GM12892 (cell line): ENCODE measurements around the gene EIF3C.
A peak's percentile ranks its signal among the peaks of the same experiment; 100 is the strongest.
"Not testable (repeated sequence)": the region's sequence is repeated elsewhere in the genome, so short reads cannot be mapped to it uniquely, and the experiment has no call there.

ENCODE experiments used
- DNase-seq: peaks from one replicate; pipeline ENCODE4 v3.0.0; 2011; ENCODE audit not compliant: insufficient read length
- FAIRE-seq: peaks from 2 replicates; lab custom pipeline; 2011; peaks lifted over from hg19 to GRCh38; lab: Jason Lieb, UNC

The EIF3C gene

GRCh38 chr16:28741295-28741694 is 30.0 kb downstream of the EIF3C start:
- FAIRE-seq, DNase-seq: not testable (repeated sequence)

DNA sequence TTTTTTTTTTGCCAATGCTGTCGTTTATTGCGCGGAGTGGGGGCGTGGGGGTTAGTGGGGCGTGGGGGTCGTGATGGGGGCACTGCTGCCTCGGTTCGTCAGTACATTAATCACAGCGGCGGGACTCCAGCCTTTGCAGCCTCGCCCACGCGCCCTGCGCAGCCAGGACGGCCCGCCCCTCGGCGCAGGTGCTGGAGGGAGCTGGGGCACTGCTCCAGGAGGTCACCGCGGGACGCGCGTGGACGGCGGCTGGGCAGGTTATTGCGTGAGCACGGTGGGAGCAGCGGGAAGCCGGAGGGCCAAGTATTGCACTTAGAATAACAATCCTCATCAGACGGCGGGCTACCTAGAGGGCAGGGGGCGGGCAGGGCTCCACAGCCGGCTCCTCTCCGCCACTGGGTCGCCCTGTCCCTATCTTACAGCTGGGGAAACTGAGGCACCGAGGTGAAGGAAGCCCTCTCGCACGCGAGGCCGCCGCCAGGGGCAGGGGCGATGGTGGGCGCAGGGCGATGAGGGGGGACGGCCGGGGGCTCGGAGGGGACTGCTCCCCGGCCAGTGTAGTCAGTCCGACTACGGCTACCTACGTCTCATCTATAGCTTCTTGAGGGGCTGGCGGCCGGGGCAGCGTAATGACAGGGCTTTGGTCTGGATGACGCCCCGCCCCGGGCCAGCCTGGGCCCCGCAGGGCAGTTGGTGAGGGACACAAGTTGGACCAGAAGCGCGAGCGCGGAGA is 35.5 kb downstream of the EIF3C start:
- FAIRE-seq, DNase-seq: not testable (repeated sequence)

DNA sequence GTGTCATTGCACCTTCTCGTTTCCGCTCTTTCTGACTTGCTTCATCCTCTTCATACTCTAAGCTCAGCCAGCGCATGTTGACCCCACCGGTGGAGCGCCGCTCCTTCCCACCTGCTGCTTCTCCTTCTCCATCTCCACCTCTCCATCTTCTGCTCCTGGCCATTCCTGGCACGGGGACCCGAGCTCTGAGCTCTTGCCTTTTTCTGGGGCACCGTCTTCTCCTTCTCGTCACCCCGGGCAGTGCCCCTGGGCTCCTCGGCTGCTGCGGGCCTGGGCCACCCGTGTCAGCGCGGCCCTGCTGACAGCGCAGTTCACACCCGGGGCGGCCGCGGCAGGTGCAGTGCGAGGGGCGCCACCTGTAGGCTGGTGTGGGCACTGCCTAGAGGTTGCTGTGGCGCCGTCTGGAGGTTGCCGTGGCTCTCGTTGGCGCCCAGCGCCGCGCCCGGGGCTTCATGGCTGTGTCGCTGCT is 38.8 kb downstream of the EIF3C start:
- FAIRE-seq = peak; percentile 95
- DNase-seq = not testable (repeated sequence)

- FAIRE-seq, DNase-seq: not testable (repeated sequence)
Measured at GRCh38 chr16:28750469-28751067, 39.3 kb downstream of the EIF3C start.

DNA sequence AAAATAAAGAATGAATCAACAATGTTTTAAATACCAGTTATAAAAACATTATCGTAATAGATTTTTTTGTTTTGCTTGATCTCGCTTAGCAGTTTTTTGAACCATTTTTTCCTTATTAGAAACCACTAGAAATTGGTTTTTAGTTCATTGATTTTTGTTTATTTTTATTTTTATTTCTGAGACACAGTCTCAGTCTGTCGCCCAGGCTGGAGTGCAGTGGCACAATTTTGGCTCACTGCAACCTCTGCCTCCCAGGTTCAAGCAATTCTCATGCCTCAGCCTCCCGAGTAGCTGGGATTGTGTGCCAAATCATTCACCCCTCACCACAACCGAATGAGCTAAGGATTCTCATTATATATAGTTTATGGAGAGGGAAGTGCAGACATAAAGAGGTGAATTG is 40.2 kb downstream of the EIF3C start, which contains the start of gene NPIPB9:
TSS of gene NPIPB9 (plus strand) at position 301 of the 400 bp plus-strand sequence.
- not testable (repeated sequence) for DNase-seq

GRCh38 chr16:28781697-28782096 is 70.4 kb downstream of the EIF3C start:
- not testable (repeated sequence) for DNase-seq

More for the DNA sequence above, 40.2 kb downstream of the EIF3C start, which contains the start of gene NPIPB9:
- FAIRE-seq = not testable (repeated sequence)

DNA sequence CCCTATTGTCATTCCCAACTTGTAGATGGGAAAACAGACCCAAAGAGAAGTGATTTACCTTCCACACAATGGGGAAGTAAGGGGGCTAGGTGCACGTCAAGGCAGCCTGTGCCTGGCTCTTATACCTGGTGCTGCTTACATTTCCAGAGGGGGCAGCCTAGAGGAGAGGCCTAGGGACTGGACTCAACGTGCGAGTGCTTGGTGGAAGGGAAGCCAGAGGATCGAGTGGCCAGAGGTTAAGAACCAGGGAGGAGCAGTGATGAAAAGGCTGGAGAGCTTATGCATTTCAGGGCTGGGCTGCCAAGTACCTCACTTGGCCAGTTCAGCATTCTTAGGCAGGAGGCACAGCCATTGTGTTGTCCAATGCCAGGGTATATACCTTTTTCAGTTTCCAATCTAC is 71.1 kb downstream of the EIF3C start:
- DNase-seq, FAIRE-seq: not testable (repeated sequence)

More at GRCh38 chr16:28781697-28782096, 70.4 kb downstream of the EIF3C start:
- not testable (repeated sequence) for FAIRE-seq
